GM06990 (cell line): ENCODE measurements around the gene SLX1A.
"Not testable (repeated sequence)": the region's sequence is repeated elsewhere in the genome, so short reads cannot be mapped to it uniquely, and the experiment has no call there.

Experiments
- DNase-seq: peaks from one replicate; pipeline ENCODE4 v3.0.0-alpha.2; 2011; ENCODE audit not compliant: insufficient read length; ENCODE audit errors: extremely low read depth
- H3K27me3 ChIP-seq: replicated peaks from 2 replicates; pipeline ENCODE4 v1.6.0; 2011; ENCODE audit warnings: low read length; ENCODE audit not compliant: control insufficient read depth, insufficient read depth
- H3K36me3 ChIP-seq: 2 replicates; pipeline ENCODE4 v1.5.1; 2011; ENCODE audit warnings: low read length; ENCODE audit not compliant: control insufficient read depth, insufficient read depth
- H3K4me3 ChIP-seq: replicated peaks from 2 replicates; pipeline ENCODE4 v1.5.1; 2011; ENCODE audit warnings: low read depth, mild to moderate bottlenecking, control low read depth, low read length
- CTCF ChIP-seq: IDR thresholded peaks from 2 replicates; pipeline ENCODE4 v1.5.1; 2011; ENCODE audit warnings: low read length, control low read depth, mild to moderate bottlenecking, inconsistent platforms; ENCODE audit not compliant: insufficient read depth, poor library complexity, severe bottlenecking

SLX1A gene

DNA sequence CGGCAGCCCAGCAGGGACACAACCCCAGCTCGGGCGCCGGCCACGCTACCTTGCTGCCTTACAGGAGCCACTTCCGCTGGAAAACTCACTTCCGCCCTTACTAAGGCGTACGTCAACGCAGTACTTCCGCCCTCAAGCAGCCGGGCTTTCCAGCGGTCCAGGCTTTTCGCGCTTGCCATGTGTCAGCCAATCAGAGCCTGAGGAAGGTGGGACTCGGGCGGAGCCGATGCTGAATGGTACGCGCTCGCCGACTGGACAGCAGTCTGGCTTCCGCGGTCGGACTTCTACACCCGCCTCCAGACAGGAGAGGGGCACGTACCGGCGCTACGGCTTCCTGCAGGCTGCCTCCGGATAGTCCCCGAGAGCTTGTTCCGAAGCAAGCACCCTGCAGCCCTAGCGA, at the start of gene SLX1A, which contains the start of gene BOLA2B:
SLX1A (plus strand) TSS at position 261 of the 400 bp plus-strand sequence. CDS start 210 bp downstream, outside the sequence.
BOLA2B (minus strand) TSS at position 52 of the 400 bp plus-strand sequence. CDS start 71 bp downstream, outside the sequence.
- H3K36me3 ChIP-seq, DNase-seq, H3K27me3 ChIP-seq: not testable (repeated sequence)
- H3K4me3 ChIP-seq: peak within 1 kb of the TSS; percentile 63

- no peak for DNase-seq
- Histone ChIP-seq H3K4me3 (no peak overlapping the region), H3K36me3 (no peaks in the 10 kb centered on the region), H3K27me3 (no peaks in the 10 kb centered on the region)
- TF ChIP-seq CTCF: no peak
Measured at GRCh38 chr16:30144017-30144416, 49.7 kb upstream of the SLX1A start.

- Histone ChIP-seq H3K36me3 (no peaks in the 10 kb centered on the region), H3K27me3 (no peaks in the 10 kb centered on the region), H3K4me3 (no peak overlapping the region)
- DNase-seq: no peak
- TF ChIP-seq CTCF: no peak
Measured at GRCh38 chr16:30144917-30145316, 48.8 kb upstream of the SLX1A start.

- Histone ChIP-seq H3K27me3 (no peaks in the 10 kb centered on the region), H3K36me3 (no peaks in the 10 kb centered on the region), H3K4me3 (no peak overlapping the region)
- no peak for DNase-seq
- no peak for TF ChIP-seq CTCF
Measured at GRCh38 chr16:30145657-30146056, 48.0 kb upstream of the SLX1A start.

DNA sequence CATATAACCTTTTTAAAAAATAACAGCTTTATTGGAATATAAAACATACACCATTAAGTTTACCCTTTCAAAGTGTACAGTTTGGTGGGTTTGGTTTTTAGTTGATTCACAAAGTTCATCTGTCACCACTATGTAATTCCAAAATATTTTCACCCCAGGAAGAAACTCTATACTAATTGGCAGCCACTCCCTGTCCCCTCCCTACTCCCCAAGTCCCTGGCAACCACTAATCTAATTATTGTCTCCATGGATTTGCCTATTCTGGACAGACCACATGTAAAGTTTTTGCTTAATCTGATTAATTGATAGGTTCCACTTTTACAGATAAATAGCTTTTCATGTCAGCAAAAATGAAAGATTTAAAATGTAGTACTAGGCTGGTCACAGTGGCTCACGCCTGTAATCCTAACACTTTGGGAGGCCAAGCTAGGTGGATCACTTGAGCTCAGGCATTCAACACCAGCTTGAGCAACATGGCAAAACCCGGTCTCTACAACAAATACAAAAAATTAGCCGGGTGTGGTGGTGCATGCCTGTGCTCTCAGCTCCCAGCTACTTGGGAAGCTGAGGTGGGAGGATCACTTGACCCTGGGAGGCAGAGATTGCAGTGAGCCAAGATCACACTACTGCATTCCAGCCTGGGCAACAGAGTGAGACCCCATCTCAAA, 45.7 kb upstream of the SLX1A start:
- no peak for TF ChIP-seq CTCF
- DNase-seq: no peak
- Histone ChIP-seq H3K4me3 (no peak overlapping the region), H3K36me3 (no peaks in the 10 kb centered on the region), H3K27me3 (no peaks in the 10 kb centered on the region)

DNA sequence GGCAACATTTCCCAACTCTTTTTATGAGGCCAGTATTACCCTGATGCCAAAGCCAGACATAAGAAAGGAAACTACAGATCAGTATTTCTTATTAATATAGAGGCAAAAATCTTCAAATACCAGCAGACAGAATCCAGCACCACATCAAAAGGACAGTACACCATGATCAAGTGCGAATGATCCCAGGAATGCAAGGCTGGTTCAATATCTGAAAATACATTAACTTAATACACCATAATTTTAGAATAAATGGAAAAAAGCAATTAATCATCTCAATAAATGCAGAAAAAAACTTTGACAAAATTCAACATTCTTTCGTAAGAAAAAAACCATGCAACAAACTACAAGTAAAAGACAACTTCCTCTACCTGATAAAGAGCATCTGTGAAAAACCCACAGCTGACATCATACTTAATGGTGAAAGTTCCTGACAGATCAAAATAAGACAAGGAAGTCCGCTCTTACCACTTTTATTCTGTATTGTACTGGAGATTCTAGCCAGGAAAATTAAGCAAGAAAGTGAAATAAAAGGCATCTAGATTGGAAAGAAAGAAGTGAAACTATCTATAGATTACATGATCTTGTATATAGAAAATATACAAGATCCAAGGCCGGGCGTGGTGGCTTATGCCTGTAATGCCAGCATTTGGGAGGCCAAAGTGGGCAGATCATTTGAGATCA, 44.3 kb upstream of the SLX1A start:
- Histone ChIP-seq H3K27me3 (no peaks in the 10 kb centered on the region), H3K36me3 (no peaks in the 10 kb centered on the region), H3K4me3 (no peak overlapping the region)
- no peak for TF ChIP-seq CTCF
- DNase-seq: no peak
